Occipital lobe (tissue), 2 donors: ENCODE results near the gene MC4R. TPM values are rescaled to one million over a fixed set of nuclear protein-coding genes. Genes with fewer than 3 reads are reported as not detected.
A peak's percentile ranks its signal among the peaks of the same experiment; 100 is the strongest.
"Not testable (repeated sequence)": the region's sequence is repeated elsewhere in the genome, so short reads cannot be mapped to it uniquely, and the experiment has no call there.

ENCODE experiments used
- DNase-seq: peaks from one replicate; lab custom pipeline; 2025; lab: John Stamatoyannopoulos, UW
- total RNA-seq: library from RNA; depleted of rRNA; stranded (reverse); fragments of >200 nt; gene quantifications from one replicate; pipeline ENCODE4 v1.2.3, GENCODE V29; 2014

The MC4R gene
- 1.4 TPM for total RNA-seq

DNA sequence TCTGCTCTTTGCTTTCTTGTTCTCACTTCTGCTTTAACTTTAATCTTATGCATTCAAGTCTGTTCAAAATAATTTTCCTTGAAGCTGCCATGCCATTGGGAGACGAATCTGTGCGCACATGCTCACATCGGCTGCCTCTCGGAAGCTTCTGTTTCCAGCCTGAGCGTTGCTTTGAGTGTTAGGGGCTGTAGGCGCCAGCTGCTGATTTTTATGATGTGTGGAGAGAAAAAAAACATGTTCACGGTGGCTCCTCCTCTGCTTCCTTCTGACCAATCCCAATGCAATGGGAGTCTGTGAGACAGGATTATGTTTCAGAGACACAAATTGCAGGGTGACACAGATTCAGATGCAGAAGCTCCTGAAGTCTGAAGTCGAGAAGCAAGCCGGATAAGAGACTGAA lies at the start of gene MC4R:
TSS of gene MC4R (minus strand) at position 180 of the 400 bp plus-strand sequence. CDS start 426 bp downstream, outside the sequence.
- DNase-seq = peak; percentile 57

DNA sequence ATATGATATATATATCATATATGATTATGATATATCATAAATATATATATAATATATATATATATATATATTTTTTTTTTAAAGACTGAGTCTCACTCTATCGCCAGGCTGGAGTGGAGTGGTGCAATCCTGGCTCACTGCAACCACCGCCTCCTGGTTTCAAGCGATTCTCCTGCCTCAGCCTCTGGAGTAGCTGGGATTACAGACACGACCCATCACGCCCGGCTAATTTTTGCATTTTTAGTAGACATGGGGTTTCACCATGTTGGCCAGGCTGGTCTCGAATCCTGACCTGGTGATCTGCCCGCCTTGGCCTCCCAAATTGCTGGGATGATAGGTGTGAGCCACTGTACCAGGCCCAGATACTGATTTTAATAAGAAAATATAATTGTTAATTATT lies 49.7 kb upstream of the MC4R start:
- not testable (repeated sequence) for DNase-seq

DNA sequence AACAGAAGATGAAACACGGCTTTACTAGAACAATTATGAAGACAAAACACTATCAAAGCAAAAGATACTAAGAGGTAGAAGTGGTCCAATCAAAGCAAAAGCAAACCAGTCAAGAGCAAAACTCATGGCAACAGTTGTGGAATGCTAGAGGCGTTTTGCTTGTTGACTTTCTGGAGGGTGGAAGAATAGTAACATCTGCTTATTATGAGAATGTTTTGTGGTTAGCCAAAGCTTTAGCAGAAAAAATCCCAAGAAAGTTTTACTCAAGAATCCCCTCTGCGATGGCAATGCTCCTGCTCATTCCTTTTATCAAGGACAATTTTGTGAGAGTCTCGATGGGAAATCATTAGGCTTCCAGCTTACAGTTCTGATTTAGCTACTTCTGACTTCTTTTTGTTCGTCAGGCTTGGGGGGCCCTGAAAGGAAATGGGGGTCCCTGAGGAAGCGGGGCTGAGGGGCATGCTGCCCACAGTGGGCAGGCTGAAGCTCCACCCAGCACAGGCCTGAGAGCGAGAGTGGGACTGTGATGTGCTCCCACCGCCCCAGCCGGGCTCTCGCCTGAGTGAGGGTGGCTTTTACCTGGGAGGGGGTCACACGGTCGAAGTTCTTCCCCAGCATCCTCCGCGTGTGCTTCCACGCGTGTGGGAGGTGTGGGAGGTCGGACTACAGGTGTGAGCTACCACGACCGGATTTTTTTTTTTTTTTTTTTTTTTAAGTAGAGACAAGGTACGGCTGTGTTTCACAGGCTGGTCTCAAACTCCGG lies 49.0 kb upstream of the MC4R start:
- no peak for DNase-seq

DNA sequence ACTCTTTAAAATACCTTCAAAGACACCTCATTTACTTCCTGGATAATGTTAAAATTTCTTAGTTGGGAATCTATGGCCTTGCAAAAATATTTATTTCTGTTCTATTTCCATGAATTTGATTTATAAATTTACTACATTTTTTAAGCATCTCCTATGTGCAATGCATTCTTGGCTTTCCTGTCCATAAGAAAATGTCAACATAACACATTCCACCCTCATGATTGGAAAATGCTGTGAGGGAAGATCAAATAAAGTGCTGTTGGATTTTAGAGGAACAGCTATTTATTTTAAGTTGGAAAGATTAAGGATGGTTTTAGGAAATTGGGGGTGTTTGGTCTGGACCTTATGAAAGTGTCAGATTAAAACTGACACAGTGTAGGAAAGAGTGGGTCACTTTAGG lies 45.4 kb upstream of the MC4R start:
- no peak for DNase-seq

DNA sequence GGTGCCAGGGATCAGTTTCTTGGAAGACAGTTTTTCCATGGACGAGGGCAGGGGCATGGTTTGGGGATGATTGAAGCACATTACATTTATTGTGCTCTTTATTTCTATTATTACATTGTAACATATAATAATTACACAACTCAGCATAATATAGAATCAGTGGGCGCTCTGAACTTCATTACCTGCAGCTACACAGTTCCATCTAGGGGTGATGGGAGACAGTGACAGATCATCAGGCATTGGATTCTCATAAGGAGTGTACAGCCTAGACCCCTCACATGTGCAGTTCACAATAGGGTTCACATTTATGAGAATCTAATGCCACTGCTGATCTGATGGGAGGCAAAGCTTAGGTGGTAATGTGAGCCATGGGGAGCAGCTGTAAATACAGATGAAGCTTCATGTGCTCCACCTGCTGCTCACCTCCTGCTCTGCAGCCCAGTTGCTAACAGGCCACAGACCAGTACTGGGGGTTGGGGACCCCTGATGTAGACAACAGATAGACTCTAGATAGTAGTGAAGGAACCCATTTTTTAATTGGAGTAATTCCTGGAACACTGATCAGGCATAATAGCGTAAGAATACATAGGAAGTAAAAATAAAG lies 41.5 kb upstream of the MC4R start:
- DNase-seq = no peak

DNA sequence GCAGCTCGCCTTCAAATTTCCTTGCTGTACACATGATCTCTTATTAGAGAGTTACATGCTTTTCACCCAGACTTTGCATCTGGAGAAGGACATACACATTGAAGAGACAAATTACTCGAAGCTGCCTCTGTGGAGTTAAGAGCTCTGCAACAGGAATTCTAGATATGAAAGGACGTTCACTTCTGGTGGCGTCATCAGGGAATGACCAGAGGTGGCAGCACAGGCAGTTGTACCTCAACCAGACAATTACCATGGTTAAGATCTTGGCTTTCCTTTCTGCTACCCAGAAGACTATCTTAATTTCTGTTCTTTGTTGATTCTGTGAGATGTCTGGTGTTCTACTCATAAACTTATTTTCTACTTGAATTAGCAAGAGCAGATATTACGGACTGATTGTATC lies 39.1 kb upstream of the MC4R start:
- DNase-seq = no peak

GRCh38 chr18:60406721-60407120 lies 34.1 kb upstream of the MC4R start:
- no peak for DNase-seq

DNA sequence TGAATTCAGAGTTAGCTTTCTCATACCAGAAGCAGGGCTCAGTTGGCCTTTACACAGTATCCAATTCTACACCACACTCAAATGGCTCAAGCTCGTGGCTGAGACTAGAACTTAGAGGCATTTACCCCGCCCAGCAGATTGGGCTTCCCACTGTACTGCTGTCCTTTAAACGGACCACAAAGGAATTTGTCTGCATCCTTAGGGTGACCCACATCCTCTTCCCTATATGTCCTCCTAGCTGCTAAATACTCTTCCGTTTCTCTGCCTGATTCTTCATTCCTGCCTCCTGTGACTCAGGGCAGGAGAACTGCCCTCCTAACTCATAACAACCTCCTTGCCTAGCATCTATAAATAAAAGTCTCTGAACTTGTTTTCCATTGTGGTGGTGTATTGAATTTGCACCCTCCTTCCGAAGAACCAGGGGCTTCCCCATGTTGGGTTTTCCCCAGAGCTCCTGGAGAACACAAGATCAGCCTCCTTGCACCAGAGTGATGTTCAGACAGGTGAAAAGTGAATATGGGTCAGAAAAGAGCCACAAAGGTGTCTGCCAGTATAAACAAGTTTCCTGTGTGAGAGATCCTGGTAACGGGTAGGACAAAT lies 32.0 kb upstream of the MC4R start:
- DNase-seq = no peak

DNA sequence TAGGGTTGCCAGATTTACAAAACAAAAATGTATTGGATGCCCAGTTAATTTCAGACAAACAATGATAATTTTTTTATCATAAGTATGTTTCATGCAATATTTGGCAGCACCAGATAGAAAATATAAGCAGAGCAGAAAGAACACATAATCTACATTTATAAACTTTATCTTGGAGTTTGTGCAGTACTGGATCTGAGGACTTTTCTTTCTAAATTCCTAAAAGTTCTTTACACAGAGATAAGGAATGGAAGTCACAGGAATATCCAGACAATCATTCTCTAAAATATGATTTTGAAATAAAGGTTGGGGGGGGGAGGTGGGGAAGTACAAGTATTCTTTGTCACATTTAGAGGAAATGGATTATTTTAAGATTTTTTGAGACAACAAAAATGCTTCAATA lies 28.8 kb upstream of the MC4R start:
- no peak for DNase-seq

GRCh38 chr18:60391571-60392226 lies 19.1 kb upstream of the MC4R start:
- no peak for DNase-seq

GRCh38 chr18:60389314-60389713 lies 16.7 kb upstream of the MC4R start:
- no peak for DNase-seq

DNA sequence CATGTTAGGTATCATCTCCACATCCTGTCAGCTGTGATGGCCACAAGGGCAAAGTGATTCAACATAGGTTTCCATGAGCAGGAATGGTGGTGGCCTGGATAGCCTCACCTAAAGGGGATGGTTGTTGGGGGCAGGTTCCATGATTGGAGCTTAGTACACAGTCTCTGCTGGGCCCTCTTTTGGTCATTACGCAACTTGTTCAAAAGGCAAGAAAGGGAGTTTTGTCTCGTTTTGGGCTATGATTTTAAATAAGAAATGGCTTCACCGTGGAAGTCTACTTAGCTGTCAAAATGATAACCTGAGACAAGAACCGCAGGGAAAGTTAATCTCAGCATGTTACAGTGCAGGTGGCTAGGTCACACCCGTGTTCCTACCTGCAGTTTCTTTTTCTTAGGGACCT lies 13.1 kb upstream of the MC4R start:
- DNase-seq = no peak

DNA sequence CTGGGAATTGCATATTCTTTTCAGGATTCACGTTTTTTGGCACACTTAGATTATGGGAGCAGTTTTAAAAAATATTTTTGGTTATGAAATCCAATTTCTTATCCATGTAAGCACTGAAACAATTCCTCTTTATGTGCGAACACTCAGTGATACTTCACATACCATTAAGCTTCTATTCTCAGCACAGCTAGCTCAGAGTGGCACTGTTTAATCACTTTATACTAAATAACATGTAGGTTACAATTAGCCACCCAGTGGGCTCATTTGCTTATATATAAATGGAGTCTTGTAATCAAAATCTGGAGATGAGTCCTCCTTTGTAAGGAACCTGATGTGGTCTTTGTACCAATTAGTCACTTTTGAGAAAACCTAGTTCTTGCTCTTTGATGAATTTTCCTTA lies 11.3 kb upstream of the MC4R start:
- DNase-seq = no peak

DNA sequence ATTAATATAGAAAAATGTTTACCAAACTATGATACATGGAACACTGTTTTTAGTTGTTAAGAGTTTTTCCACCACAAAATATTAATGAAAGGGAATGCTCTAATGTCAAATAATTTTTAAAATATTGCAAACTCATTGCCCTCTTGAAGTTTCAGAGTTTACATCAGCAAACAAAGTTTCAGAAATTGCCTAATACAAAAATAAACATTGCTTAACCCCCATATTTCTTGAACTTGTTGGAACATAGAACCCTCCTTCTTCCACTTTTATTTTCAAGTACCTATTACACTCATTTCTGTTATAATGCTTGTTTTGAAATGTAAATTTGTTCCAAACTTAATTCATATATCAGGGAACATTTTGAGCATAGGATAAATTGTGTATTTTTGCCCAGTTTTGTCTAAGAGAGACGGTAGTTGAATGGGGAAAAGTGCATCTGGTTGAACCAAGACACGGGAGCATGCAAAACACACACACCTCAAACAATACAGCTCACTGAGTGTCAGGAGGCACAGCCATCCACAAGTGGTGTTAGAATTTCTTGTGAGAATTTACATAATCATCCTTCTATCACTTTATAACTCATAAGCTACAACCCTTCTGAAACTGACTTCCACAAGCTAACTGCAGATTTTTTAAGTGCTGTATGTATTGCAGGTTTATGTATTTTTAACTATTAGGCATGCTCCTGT lies 5.3 kb upstream of the MC4R start:
- no peak for DNase-seq

DNA sequence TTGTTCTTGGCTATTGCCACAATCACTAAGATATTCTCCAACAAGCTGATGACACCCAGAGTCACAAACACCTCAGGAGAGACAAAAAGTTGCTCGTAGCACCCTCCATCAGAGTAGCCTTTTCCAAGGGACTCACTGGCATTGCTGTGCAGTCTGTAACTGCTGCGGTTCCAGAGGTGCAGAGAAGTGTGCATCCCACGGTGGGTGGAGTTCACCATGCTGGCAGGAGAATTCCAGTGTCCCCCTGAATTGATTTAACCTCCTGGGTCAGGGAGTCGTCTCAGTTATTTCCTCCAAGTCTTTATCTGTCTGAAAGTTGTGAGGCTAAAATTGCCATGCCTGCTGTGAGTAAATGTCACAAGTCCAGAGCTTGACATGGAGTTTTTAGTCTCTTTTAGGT lies 443 bp downstream of the MC4R start:
- DNase-seq = no peak

GRCh38 chr18:60358516-60358915 lies 14.1 kb downstream of the MC4R start:
- DNase-seq = no peak

GRCh38 chr18:60350941-60351340 lies 21.6 kb downstream of the MC4R start:
- no peak for DNase-seq

- DNase-seq = no peak
Observed at GRCh38 chr18:60350150-60350549, 22.4 kb downstream of the MC4R start.

DNA sequence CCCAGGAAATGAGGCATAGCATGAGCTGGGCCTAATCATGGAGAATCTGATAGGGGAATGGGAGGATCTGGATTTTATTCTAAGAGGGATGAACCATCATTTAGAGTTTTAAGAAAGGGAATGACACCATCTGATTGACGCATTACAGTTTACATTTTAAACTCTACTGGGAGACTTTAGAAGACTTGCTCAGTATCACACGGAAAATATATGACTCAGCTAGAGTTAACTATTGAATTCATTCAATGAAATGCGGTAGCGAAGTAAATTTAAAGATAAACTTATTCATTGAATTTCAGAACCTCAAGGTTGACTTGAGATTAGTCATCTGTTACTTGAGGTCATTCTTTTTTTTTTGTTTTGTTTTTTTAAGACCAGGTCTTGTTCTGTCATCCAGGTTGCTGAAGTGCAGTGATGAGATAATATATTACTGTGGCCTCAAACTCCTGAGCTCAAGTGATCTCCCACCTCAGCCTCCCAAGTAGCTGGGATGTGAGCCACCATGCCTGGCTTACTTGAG lies 25.0 kb downstream of the MC4R start:
- no peak for DNase-seq

- DNase-seq = no peak
Observed at GRCh38 chr18:60339018-60339417, 33.6 kb downstream of the MC4R start.

- no peak for DNase-seq
Observed at GRCh38 chr18:60331890-60332289, 40.7 kb downstream of the MC4R start.

DNA sequence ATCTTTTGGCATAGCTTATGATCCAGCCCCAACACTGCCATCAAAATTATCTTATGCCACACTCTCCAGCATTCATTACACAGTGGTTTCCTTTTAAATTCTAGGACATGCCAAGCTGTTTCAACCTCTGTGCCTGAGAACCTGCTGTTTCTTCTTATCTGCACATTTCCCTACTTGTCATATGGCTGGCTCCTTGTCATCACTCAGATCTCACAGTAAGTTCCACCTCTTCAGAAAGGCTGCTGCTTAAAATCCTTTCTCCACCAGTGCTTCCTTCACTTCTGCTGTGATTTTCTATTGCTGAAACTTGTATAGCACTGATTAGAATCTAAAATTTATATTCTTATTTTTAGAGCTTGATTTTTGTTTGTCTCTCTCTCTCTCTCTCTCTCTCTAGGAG lies 43.4 kb downstream of the MC4R start:
- no peak for DNase-seq
